Keratinocyte (primary cell): ENCODE data around the gene ST8SIA5. TPM values are rescaled to one million over a fixed set of nuclear protein-coding genes. Genes with fewer than 3 reads are reported as not detected.

Experiments used
- DNase-seq: peaks from one replicate; pipeline ENCODE4 v3.0.0-alpha.2; 2011; ENCODE audit warnings: low read depth, missing footprints, low spot score
- FAIRE-seq: peaks from 2 replicates; lab custom pipeline; 2011; peaks lifted over from hg19 to GRCh38; lab: Jason Lieb, UNC
- H2AFZ ChIP-seq: 2 replicates; pipeline ENCODE4 v1.6.0; 2012; ENCODE audit warnings: low read length, control low read depth, inconsistent platforms; ENCODE audit not compliant: control insufficient read depth
- H3K27ac ChIP-seq: 2 replicates; pipeline ENCODE4 v1.5.1; 2011; ENCODE audit warnings: low read length; ENCODE audit not compliant: control insufficient read depth, insufficient read depth
- H3K27me3 ChIP-seq: 3 replicates; pipeline ENCODE4 v1.6.0; 2011; ENCODE audit warnings: low read length; ENCODE audit not compliant: control insufficient read depth, insufficient read depth; ENCODE audit errors: extremely low read depth
- H3K36me3 ChIP-seq, 2 experiments: 2 replicates in 1 of 2; 3 replicates in 1 of 2; pipeline ENCODE4 v1.5.1; 2011; ENCODE audit warnings: low read length in 2 of 2, mild to moderate bottlenecking in 1 of 2; ENCODE audit not compliant: control insufficient read depth in 2 of 2, insufficient read depth in 2 of 2; ENCODE audit errors: extremely low read depth in 1 of 2
- H3K4me1 ChIP-seq: 3 replicates; pipeline ENCODE4 v1.5.1; 2011; ENCODE audit warnings: low read length; ENCODE audit not compliant: control insufficient read depth, insufficient read depth; ENCODE audit errors: extremely low read depth
- H3K4me2 ChIP-seq: 3 replicates; pipeline ENCODE4 v1.6.0; 2011; ENCODE audit warnings: low read depth, low read length; ENCODE audit not compliant: control insufficient read depth, insufficient read depth; ENCODE audit errors: extremely low read depth
- H3K4me3 ChIP-seq, 3 experiments: fragments of 200-600 bp in 1 of 3; sonication (generic) in 1 of 3; 2 replicates in 2 of 3; 3 replicates in 1 of 3; pipeline ENCODE4 v1.5.1; 2011 to 2016; ENCODE audit warnings: low read length in 3 of 3, mild to moderate bottlenecking in 3 of 3, control low read depth in 2 of 3, inconsistent platforms in 1 of 3, low read depth in 1 of 3, mixed read lengths in 1 of 3, mixed run types in 1 of 3, moderate library complexity in 1 of 3; ENCODE audit not compliant: control insufficient read depth in 2 of 3, insufficient read depth in 2 of 3; ENCODE audit errors: extremely low read depth in 1 of 3
- H3K79me2 ChIP-seq: 2 replicates; pipeline ENCODE4 v1.6.0; 2012; ENCODE audit warnings: low read length; ENCODE audit not compliant: control insufficient read depth, insufficient read depth
- H3K9ac ChIP-seq: 3 replicates; pipeline ENCODE4 v1.6.0; 2011; ENCODE audit warnings: low read length; ENCODE audit not compliant: control insufficient read depth, insufficient read depth; ENCODE audit errors: extremely low read depth
- H3K9me1 ChIP-seq: 3 replicates; pipeline ENCODE4 v1.6.0; 2011; ENCODE audit warnings: low read length; ENCODE audit not compliant: control insufficient read depth, insufficient read depth; ENCODE audit errors: extremely low read depth
- H3K9me3 ChIP-seq: 2 replicates; pipeline ENCODE4 v1.5.1; 2012; ENCODE audit warnings: low read depth, low read length; ENCODE audit not compliant: control insufficient read depth
- H4K20me1 ChIP-seq: 3 replicates; pipeline ENCODE4 v1.6.0; 2011; ENCODE audit warnings: low read length; ENCODE audit not compliant: control insufficient read depth, insufficient read depth; ENCODE audit errors: extremely low read depth
- EZH2 ChIP-seq: IDR thresholded peaks from one replicate; pipeline ENCODE4 v1.6.1; 2012; ENCODE audit warnings: inconsistent platforms, mild to moderate bottlenecking, low read length, moderate library complexity
- dilution Hi-C: fragments of 300-500 bp; cut with MboI; formaldehyde crosslinking; loops from one replicate; pipeline ENCODE4 v1.7.0; 2020; ENCODE audit warnings: low sequenced_read_pairs; ENCODE audit not compliant: extremely low pct_ligation_motif_present
- polyA plus RNA-seq, 5 experiments: library from polyadenylated mRNA; depleted of rRNA in 3 of 5; stranded (reverse) in 3 of 5; stranded (forward) in 1 of 5; unstranded in 1 of 5; fragments of >200 nt; gene quantifications; 1 replicate in 1 of 5; 2 replicates in 3 of 5; 3 replicates in 1 of 5; pipeline versions ENCODE4 v1.2.1 to v1.2.3, GENCODE V29; 2011 to 2012; ENCODE audit warnings: missing spikeins in 2 of 5, low read depth in 1 of 5, low replicate concordance in 1 of 5
- TF ChIP-seq, protein P1 (sequence below), 3 experiments: IDR thresholded peaks in 1 of 3; conservative IDR thresholded peaks in 1 of 3; optimal IDR thresholded peaks in 1 of 3; 2 replicates in 2 of 3; 3 replicates in 1 of 3; pipeline versions ENCODE3 to v1.5.1; 2011; ENCODE audit warnings: low read length in 3 of 3, mild to moderate bottlenecking in 3 of 3, moderate library complexity in 2 of 3, control low read depth in 1 of 3, inconsistent platforms in 1 of 3; ENCODE audit not compliant: insufficient read depth in 2 of 3; ENCODE audit errors: extremely low read depth in 1 of 3

ST8SIA5 gene
- polyA plus RNA-seq, 1 donor (not counting 4 experiments of a cell fraction or from before 2014, with no cell fraction given) = under 0.01 TPM

- H3K79me2 ChIP-seq = no peaks in the 10 kb centered on the region
- H3K36me3 ChIP-seq = no peaks in the 10 kb centered on the region
- H3K9me1 ChIP-seq = no peaks in the 10 kb centered on the region
- DNase-seq (no peak), FAIRE-seq (no peak)
- H3K9ac ChIP-seq = no peak overlapping the region
- no peaks in the 10 kb centered on the region for H3K4me1 ChIP-seq
- H3K9me3 ChIP-seq = no peaks in the 10 kb centered on the region
- H3K27ac ChIP-seq = no peak overlapping the region
- no peak overlapping the region for H2AFZ ChIP-seq
- H3K4me2 ChIP-seq = no peak overlapping the region
- no peak overlapping the region for H3K4me3 ChIP-seq
- no peaks in the 10 kb centered on the region for H3K27me3 ChIP-seq
- dilution Hi-C loops = no loop called here
- TF ChIP-seq, protein P1, sequence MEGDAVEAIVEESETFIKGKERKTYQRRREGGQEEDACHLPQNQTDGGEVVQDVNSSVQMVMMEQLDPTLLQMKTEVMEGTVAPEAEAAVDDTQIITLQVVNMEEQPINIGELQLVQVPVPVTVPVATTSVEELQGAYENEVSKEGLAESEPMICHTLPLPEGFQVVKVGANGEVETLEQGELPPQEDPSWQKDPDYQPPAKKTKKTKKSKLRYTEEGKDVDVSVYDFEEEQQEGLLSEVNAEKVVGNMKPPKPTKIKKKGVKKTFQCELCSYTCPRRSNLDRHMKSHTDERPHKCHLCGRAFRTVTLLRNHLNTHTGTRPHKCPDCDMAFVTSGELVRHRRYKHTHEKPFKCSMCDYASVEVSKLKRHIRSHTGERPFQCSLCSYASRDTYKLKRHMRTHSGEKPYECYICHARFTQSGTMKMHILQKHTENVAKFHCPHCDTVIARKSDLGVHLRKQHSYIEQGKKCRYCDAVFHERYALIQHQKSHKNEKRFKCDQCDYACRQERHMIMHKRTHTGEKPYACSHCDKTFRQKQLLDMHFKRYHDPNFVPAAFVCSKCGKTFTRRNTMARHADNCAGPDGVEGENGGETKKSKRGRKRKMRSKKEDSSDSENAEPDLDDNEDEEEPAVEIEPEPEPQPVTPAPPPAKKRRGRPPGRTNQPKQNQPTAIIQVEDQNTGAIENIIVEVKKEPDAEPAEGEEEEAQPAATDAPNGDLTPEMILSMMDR (optimal IDR thresholded peaks at IDR 0.05 in 1 of 3, IDR thresholded peaks at IDR 0.05 in 1 of 3, conservative IDR thresholded peaks at IDR 0.05 in 1 of 3; ENCODE audit: extremely low read depth in 1 of 3, insufficient read depth in 2 of 3, low read length in 3 of 3) = no peak
- no peak for TF ChIP-seq EZH2
- H4K20me1 ChIP-seq = no peaks in the 10 kb centered on the region
Observed at GRCh38 chr18:46630991-46631390, 125.9 kb downstream of the ST8SIA5 start.

DNA sequence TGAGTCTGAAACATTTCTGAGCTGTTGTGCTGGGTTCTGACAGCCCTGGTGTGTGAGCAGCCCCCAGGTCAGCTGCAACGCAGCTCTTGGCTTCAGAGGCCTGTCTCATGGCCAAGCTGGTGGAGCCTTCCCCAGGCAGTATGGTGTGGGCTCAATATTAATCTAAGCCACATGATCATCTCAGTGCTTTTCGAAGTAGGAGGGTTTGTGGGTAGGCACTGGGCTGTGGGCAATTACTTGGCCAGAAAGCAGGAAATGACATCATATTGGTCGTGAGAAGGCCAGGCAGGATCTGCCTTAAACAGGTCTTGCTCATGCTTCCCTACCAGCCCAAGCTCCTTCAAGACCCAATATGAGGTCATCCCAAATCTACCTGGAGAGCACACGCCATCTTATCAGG, 126.7 kb downstream of the ST8SIA5 start:
- no peak for DNase-seq
- dilution Hi-C loops = no loop called here

More for the DNA sequence above, 126.7 kb downstream of the ST8SIA5 start:
- no peak overlapping the region for H2AFZ ChIP-seq
- no peaks in the 10 kb centered on the region for H3K9me3 ChIP-seq
- H3K27me3 ChIP-seq = no peaks in the 10 kb centered on the region
- no peaks in the 10 kb centered on the region for H3K9me1 ChIP-seq
- no peak for FAIRE-seq
- no peak overlapping the region for H3K4me3 ChIP-seq
- no peaks in the 10 kb centered on the region for H3K4me1 ChIP-seq
- no peak overlapping the region for H3K27ac ChIP-seq
- TF ChIP-seq, protein P1 (optimal IDR thresholded peaks at IDR 0.05 in 1 of 3, IDR thresholded peaks at IDR 0.05 in 1 of 3, conservative IDR thresholded peaks at IDR 0.05 in 1 of 3; ENCODE audit: extremely low read depth in 1 of 3, insufficient read depth in 2 of 3, low read length in 3 of 3) = no peak
- TF ChIP-seq EZH2 = no peak
- H4K20me1 ChIP-seq = no peaks in the 10 kb centered on the region
- H3K79me2 ChIP-seq = no peaks in the 10 kb centered on the region
- no peaks in the 10 kb centered on the region for H3K36me3 ChIP-seq
- H3K9ac ChIP-seq = no peak overlapping the region
- H3K4me2 ChIP-seq = no peak overlapping the region
